Dermis microvascular lymphatic vessel endothelial cell (primary cell): Measurements from ENCODE around the gene OTULINL. TPM values are rescaled to one million over a fixed set of nuclear protein-coding genes. Genes with fewer than 3 reads are reported as not detected.

Experiments
- total RNA-seq: library from RNA; depleted of rRNA; stranded (reverse); fragments of >200 nt; gene quantifications from 2 replicates; pipeline ENCODE4 v1.2.1, GENCODE V29; 2014

The OTULINL gene
- total RNA-seq, 1 donor from 2014 or later, result 0.26 TPM

Other genes with a start within 250 kb of the OTULINL start
- 12.2 and 13.3 TPM in 2 replicates for gene OTULIN, start 82.9 kb downstream of the OTULINL start, total RNA-seq